ENCODE data around the gene CD83. TPM values are rescaled to one million over a fixed set of nuclear protein-coding genes. Genes with fewer than 3 reads are reported as not detected.

Gene CD83
- total RNA-seq, 2 experiments from 2014 or later, result 24.4 to 24.7 TPM

- Mint-ChIP-seq H3K4me3 (no peak overlapping the region), H3K4me1 (ENCODE audit: low read depth) (peaks cover 37% of the 10 kb centered on the region), H3K36me3 (ENCODE audit: low read depth) (no peaks in the 10 kb centered on the region), H3K27ac (no peak overlapping the region), H3K27me3 (no peaks in the 10 kb centered on the region), H3K9me3 (no peaks in the 10 kb centered on the region)
- TF ChIP-seq CTCF (IDR thresholded peaks at IDR 0.05), result no peak
- ChIA-PET CTCF (interaction anchor here (7.5 kb wide), 1 partner anchor 12 kb away, joined by 45 read pairs; no protein-coding TSS in a partner anchor), POLR2A (interaction anchor here (0.9 kb wide), 1 partner anchor 39 kb away, joined by 3 read pairs; no protein-coding TSS in a partner anchor)
- ATAC-seq (peak; percentile 29), DNase-seq (peak; percentile 68)
- intact Hi-C loops (cut with micrococcal nuclease), result no loop called here
Measured at GRCh38 chr6:14079433-14079832, 38.1 kb upstream of the CD83 start.

- no peaks in the 10 kb centered on the region for H3K36me3 Mint-ChIP-seq (ENCODE audit: low read depth)
- H3K4me3 Mint-ChIP-seq, result no peak overlapping the region
- H3K9me3 Mint-ChIP-seq, result no peaks in the 10 kb centered on the region
- no peaks in the 10 kb centered on the region for H3K27me3 Mint-ChIP-seq
- H3K27ac Mint-ChIP-seq, result no peak overlapping the region
- no peak for DNase-seq
- CTCF ChIA-PET, result interaction anchor here (0.9 to 7.5 kb wide), 3 partner anchors 12 to 27 kb away, joined by 3 to 45 read pairs (median 3); no protein-coding TSS in a partner anchor
- no peak for ATAC-seq
- intact Hi-C loops (cut with micrococcal nuclease), result no loop called here
- peaks cover 32% of the 10 kb centered on the region for H3K4me1 Mint-ChIP-seq (ENCODE audit: low read depth)
- POLR2A ChIA-PET, result interaction anchor here (0.9 kb wide), 1 partner anchor 39 kb away, joined by 3 read pairs; no protein-coding TSS in a partner anchor
- TF ChIP-seq CTCF (IDR thresholded peaks at IDR 0.05), result no peak
Measured at GRCh38 chr6:14079971-14080370, 37.6 kb upstream of the CD83 start.

- CTCF ChIA-PET, result interaction anchor here (1.0 to 7.5 kb wide), 2 partner anchors 11 to 14 kb away, joined by 3 to 45 read pairs; no protein-coding TSS in a partner anchor
- intact Hi-C loops (cut with micrococcal nuclease), result no loop called here
- Mint-ChIP-seq H3K27ac (no peak overlapping the region), H3K36me3 (ENCODE audit: low read depth) (no peaks in the 10 kb centered on the region), H3K27me3 (no peaks in the 10 kb centered on the region), H3K4me1 (ENCODE audit: low read depth) (peaks cover 26% of the 10 kb centered on the region), H3K9me3 (no peaks in the 10 kb centered on the region), H3K4me3 (no peak overlapping the region)
- DNase-seq, result no peak
- POLR2A ChIA-PET, result interaction anchor here (1.9 kb wide), 1 partner anchor 13 kb away, joined by 4 read pairs; no protein-coding TSS in a partner anchor
- no peak for ATAC-seq
- TF ChIP-seq CTCF (IDR thresholded peaks at IDR 0.05), result no peak
Measured at GRCh38 chr6:14081126-14081525, 36.4 kb upstream of the CD83 start.

- Mint-ChIP-seq H3K9me3 (no peaks in the 10 kb centered on the region), H3K4me1 (ENCODE audit: low read depth) (peaks cover 19% of the 10 kb centered on the region), H3K27ac (no peak overlapping the region), H3K27me3 (no peaks in the 10 kb centered on the region), H3K36me3 (ENCODE audit: low read depth) (no peaks in the 10 kb centered on the region), H3K4me3 (no peak overlapping the region)
- intact Hi-C loops (cut with micrococcal nuclease), result no loop called here
- no peak for TF ChIP-seq CTCF (IDR thresholded peaks at IDR 0.05)
- ATAC-seq (no peak), DNase-seq (no peak)
- ChIA-PET POLR2A (interaction anchor here (0.9 to 1.9 kb wide), 2 partner anchors 12 to 15 kb away, joined by 4 to 5 read pairs; no protein-coding TSS in a partner anchor), CTCF (interaction anchor here (1.0 kb wide), 1 partner anchor 16 kb away, joined by 6 read pairs; no protein-coding TSS in a partner anchor)
Measured at GRCh38 chr6:14082771-14083170, 34.8 kb upstream of the CD83 start.

GRCh38 chr6:14083262-14083661, 34.3 kb upstream of the CD83 start:
- POLR2A ChIA-PET, result interaction anchor here (0.9 kb wide), 1 partner anchor 12 kb away, joined by 5 read pairs; no protein-coding TSS in a partner anchor
- Mint-ChIP-seq H3K36me3 (ENCODE audit: low read depth) (no peaks in the 10 kb centered on the region), H3K9me3 (no peaks in the 10 kb centered on the region), H3K27me3 (no peaks in the 10 kb centered on the region), H3K27ac (no peak overlapping the region), H3K4me3 (no peak overlapping the region), H3K4me1 (ENCODE audit: low read depth) (peaks cover 16% of the 10 kb centered on the region)
- ATAC-seq (no peak), DNase-seq (no peak)
- intact Hi-C loops (cut with micrococcal nuclease), result no loop called here
- no peak for TF ChIP-seq CTCF (IDR thresholded peaks at IDR 0.05)
- CTCF ChIA-PET, result interaction anchor here (1.0 kb wide), 1 partner anchor 17 kb away, joined by 6 read pairs; no protein-coding TSS in a partner anchor
